Sigmoid colon (tissue), 4 donors: ENCODE measurements around the gene ING5.

Experiments
- EP300 ChIP-seq, 4 donors: sonication (generic); formaldehyde crosslinking; IDR thresholded peaks; one replicate each; pipeline ENCODE4 v1.6.1; 2017; ENCODE audit warnings: antibody characterized with exemption in 4 of 4
- POLR2A ChIP-seq, 2 donors: fragments of 450-650 bp; IDR thresholded peaks; one replicate each; pipeline ENCODE4 v1.6.1; 2016; ENCODE audit warnings: antibody characterized with exemption in 2 of 2, mild to moderate bottlenecking in 2 of 2, moderate library complexity in 2 of 2
- POLR2AphosphoS5 ChIP-seq, 4 donors: sonication (generic); formaldehyde crosslinking; IDR thresholded peaks; one replicate each; pipeline ENCODE4 v1.6.1; 2017; ENCODE audit warnings: antibody characterized with exemption in 4 of 4
- TF ChIP-seq, protein P1 (sequence below), 4 experiments: fragments of 450-650 bp in 3 of 4; fragments of 200-600 bp in 1 of 4; IDR thresholded peaks; one replicate each; pipeline ENCODE4 v1.5.1; 2016 to 2019; ENCODE audit warnings: antibody characterized with exemption in 4 of 4, mild to moderate bottlenecking in 3 of 4, moderate library complexity in 2 of 4

GRCh38 chr2:241760301-241760771, 58.5 kb downstream of the ING5 start:
- TF ChIP-seq, protein P1, sequence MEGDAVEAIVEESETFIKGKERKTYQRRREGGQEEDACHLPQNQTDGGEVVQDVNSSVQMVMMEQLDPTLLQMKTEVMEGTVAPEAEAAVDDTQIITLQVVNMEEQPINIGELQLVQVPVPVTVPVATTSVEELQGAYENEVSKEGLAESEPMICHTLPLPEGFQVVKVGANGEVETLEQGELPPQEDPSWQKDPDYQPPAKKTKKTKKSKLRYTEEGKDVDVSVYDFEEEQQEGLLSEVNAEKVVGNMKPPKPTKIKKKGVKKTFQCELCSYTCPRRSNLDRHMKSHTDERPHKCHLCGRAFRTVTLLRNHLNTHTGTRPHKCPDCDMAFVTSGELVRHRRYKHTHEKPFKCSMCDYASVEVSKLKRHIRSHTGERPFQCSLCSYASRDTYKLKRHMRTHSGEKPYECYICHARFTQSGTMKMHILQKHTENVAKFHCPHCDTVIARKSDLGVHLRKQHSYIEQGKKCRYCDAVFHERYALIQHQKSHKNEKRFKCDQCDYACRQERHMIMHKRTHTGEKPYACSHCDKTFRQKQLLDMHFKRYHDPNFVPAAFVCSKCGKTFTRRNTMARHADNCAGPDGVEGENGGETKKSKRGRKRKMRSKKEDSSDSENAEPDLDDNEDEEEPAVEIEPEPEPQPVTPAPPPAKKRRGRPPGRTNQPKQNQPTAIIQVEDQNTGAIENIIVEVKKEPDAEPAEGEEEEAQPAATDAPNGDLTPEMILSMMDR (IDR thresholded peaks at IDR 0.05): no peak
- TF ChIP-seq POLR2A (IDR thresholded peaks at IDR 0.05) (no peak), POLR2AphosphoS5 (IDR thresholded peaks at IDR 0.05) (no peak), EP300 (IDR thresholded peaks at IDR 0.05) (no peak)
